ENCODE results near the gene ADK.

- TF ChIP-seq CTCF (IDR thresholded peaks at IDR 0.05; ENCODE audit: low read depth, low read length) (no peak), EZH2phosphoT487 (IDR thresholded peaks at IDR 0.05; ENCODE audit: low read depth) (no peak)
These were observed 539.4 kb downstream of the ADK start for GRCh38 chr10:74690393-74690792.

Data from OCI-LY3 (cell line).